ENCODE measurements around the gene DHX57.
"Not testable (repeated sequence)": the region's sequence is repeated elsewhere in the genome, so short reads cannot be mapped to it uniquely, and the experiment has no call there.

The DHX57 gene

DNA sequence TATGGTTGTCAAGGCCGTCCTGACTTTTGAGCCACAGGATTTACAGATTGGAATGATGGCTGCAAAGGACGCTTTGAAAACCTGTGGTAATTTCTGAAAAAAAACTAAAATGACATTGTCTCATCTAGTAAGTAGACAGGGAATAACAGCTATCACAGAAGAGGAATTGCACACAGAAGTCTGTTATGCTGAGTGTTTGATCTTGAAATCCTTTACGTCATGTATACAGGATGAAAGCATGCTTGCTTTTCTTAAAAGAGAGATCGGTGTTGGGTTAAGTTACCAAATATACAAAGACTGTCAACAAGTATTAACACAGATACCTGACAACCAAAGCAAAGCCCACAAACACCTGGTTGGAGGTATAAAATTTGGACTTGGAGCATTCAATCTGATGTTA, 112.0 kb downstream of the DHX57 start:
- DNase-seq, result no peak
- intact Hi-C loops (cut with DNase I), result no loop called here

DNA sequence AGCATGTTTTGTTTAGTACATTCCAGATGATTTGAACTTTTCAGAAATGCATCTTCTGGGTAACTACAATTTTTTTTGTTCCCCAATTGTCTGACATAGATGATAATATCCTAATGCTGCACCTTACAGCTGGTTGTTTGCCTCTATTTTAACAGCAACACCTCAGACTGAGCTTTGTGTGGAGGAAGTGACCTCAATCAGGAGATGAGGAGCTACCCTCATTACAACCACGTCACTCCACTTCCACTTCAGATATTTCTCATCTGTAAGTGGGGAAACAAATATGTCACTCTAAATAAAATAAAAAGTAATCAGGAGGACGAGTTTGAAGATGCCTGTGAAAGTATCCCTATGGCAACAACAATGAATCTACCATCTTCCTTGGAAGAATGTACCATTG, 112.5 kb downstream of the DHX57 start:
- intact Hi-C loops (cut with DNase I), result no loop called here
- DNase-seq, result no peak

DNA sequence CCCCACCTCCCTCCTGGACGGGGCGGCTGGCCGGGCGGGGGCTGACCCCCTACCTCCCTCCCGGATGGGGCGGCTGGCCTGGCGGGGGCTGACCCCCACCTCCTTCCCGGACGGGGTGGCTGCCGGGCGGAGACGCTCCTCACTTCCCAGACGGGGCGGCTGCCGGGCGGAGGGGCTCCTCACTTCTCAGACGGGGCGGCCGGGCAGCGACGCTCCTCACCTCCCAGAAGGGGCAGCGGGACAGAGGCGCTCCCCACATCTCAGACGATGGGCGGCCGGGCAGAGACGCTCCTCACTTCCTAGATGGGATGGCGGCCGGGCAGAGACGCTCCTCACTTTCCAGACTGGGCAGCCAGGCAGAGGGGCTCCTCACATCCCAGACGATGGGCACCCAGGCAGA, 119.8 kb downstream of the DHX57 start:
- DNase-seq; intact Hi-C loops (cut with DNase I): not testable (repeated sequence)

DNA sequence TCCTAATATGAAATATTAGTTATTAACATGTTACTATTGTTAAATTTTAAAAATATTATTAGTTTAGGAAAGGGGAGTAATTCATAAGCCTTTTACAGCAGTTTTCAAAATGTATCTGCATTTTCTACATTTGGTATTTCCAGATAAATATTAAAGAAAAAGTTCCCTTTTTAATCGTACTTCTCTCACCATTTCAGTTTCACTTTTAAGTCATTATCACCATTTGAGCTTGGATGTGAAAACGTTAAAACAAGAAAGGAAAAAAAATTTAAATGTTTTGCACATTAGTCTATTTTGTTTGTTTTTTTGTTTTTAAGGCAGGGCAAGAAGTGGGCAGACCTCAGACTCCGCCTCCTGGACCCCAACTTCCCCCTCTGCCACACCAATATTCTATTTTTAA, 121.2 kb downstream of the DHX57 start:
- no peak for DNase-seq
- intact Hi-C loops (cut with DNase I), result no loop called here

DNA sequence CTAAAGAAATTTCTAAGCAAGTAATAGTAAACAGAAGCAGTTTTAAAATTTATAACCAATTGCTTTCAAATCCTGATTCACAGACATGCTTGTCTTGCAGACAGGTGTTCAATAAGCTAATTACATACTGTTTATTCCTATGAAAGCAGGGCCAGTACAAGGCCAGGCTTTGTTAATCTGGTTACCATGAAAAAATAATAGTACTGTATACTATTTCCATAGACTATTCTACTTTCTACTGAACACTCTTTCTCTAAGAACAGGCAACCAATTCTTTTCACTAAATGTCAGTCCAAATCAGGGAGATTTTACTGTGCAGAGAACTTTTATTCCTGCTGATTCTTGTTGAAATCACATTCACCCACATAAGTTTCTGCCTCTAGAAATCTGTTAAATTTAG, 121.7 kb downstream of the DHX57 start:
- no peak for DNase-seq
- intact Hi-C loops (cut with DNase I), result no loop called here

DNA sequence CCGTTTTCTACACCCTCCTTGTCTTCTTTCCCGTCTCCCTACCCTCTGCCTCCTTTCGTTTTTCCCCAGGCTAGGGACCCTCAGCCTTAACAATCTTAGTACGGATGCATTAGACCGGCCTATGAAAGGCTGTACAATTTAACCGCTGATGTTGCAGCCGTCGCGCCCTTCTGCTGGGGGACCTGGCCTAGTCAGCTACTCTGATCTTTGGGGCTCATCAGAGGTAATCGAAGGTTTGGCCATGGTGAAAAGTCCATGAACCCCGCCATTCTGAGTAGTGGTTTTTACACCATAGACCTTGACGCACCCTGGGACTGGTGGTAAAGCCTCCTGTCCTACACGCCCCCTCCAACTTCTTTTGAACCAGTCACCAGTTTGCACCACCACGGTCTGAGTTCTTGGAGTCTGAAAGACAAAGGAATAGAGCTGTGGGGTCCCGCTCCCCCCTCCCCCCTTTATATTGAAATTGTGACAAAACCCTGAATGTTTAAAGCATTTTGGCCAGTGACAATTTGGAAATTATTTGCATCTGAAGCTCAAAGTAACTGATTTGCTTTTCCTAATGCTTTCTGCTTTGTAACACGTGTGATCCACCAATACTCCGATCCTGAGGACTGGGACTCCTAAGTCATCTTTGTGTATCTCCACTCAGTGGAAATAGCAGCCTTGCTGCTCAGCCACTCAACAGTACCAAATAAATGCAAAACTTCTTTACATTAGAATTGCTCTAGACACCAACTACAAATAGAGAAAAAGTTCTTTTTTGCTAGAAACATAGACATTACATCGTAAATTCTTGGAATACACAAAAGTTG, 123.9 kb downstream of the DHX57 start:
- peak in 4 of 42 donors; percentile 17 to 54 (median 17) for DNase-seq
- intact Hi-C loops (cut with DNase I), result loop anchor here (2.0 kb wide), 1 partner anchor 149 kb away; the partner anchor contains the start of gene HNRNPLL

DNA sequence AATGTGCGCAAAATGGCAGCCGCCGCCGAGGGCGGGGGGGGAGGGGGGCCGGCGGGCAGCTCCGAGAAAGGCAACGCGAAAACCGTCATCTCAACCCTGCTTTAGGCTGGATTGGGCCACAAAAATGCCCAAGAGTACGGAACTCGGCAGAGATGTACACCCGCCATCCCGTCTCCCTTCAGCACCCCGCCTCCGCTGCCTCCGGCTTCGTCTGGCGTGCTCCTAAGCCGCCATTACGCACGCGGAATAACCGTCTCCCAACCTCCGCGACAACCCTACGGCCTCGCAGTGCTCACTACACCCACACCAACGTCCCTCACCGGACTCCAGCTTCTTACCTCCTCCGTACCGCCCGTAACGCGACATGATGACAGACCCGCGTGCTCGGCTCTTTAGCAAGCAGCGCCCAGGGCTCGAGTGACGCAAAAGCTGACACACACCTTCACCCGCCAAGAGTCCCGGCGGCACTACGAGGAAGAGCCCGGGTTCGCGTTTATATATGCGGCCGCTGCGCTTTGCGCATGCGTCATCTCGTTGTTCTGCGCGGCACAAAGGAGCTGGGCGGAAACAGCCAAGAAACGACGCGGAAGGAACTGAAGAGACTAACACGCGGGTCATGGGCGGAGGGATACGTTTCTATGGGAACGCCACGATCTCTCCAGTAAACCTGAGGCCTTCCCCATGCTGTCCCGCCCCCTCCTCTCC, 124.7 kb downstream of the DHX57 start, which contains the start of gene SRSF7:
Gene SRSF7, minus strand, starts transcription at position 471 of the 705 bp plus-strand sequence. Its CDS starts 105 bp downstream, at position 366.
- intact Hi-C loops (cut with DNase I), result loop anchor here (2.0 kb wide), 1 partner anchor 148 kb away; the partner anchor contains the start of gene HNRNPLL
- DNase-seq, result peak; percentile 92 to 99 (median 97)

DNA sequence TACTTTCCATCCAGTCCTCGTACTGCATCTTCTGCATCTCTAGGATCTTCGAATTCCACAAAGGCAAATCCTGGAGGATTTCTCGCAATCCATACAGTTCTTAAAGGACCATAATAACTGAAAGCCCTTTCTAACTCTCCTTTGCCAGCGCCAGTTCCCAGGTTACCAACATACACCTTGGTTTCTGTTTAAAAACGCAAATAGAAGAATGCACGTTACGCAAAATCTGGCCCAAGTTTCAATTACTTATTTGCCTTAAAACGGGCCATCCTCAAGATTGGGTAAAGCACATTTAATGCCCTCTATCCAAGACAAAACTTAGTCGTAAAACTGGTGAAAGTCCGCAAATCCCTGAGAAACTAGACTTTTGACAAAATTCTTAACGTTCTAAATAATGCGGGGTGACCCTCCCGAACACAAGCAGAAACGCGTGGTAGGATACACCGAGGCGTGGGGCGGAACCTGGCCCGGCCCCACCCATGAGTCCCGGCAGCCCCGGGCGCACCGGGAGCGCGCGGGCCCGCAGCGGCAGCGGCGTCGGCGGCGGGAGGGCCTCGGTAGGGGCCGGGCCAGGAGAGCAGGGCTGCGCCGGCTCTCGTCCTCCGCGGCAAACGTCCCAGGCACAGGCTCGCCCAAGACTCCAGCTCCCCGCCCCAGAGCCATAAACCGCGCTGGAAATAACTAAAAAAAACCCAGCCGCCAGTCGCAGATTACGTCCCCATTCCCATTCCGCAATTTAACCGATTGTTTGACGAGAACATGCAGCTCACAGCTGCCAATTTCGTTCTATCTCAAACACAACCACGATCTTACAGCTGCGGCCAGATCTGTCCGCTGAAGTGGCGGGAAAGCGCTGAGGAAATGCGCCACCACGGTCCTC, 125.5 kb downstream of the DHX57 start:
- intact Hi-C loops (cut with DNase I), result loop anchor here (2.0 kb wide), 1 partner anchor 147 kb away; the partner anchor contains the start of gene HNRNPLL

DNA sequence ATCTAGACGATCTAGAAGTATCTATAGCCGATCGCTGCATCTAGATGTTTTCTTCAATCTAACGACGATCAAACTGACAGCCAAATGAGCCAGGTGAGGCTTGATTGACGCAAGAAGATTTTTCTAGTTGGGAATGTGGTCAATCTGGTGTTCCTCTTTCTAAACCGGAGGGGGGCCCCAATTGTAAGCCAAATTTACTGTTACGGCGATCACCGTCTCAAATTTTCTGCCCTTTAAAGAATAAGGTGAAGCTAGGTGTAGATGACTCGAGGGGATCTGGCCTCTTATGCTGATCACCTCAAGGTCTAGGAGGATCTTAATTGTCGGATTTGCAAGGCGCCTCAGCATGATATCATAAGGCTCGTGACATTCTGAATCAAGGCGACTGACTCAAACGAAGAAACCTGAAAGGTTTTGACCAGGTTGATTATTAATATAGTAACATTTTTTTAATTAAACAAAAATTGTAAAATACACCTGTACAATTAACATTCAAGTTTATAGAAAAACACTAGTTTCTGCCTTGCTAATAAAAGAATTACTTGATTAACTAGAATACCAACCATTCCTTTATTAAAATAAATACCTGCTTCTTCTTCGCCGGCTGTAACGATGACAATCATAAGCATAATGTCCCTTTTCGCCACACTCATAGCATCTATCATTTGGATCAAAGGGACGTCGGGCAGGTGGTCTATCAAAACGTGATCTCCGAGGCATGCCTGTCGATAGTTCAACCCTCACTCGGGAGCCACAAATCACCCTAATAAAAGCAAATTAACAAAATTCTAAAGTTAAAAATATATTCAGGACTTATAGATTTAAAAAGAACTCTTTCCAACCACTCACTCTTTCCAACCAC, 126.6 kb downstream of the DHX57 start:
- intact Hi-C loops (cut with DNase I), result no loop called here
- DNase-seq, result no peak

More for the DNA sequence above, 125.5 kb downstream of the DHX57 start:
- peak in 41 of 42 donors; percentile 40 to 83 (median 66) for DNase-seq

DNA sequence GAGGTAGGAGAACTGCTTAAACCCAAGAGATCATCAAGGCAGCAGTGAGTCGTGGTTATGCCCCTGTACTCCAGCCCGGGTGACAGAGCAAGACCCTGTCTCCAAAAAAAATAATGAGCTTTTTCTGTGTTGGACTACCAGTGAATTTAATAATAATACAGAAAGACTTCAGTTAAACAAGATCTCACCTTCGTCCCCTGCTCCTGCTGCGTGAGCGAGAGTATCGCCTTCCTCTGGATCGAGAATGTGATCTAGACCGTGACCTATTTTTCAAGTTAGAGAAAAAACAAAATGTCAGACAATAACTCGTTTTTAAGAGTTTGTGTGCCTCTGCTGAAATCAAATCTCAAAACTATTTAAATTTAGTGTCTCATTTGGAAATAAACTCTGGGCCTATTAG, 127.3 kb downstream of the DHX57 start:
- intact Hi-C loops (cut with DNase I), result no loop called here
- DNase-seq, result no peak

DNA sequence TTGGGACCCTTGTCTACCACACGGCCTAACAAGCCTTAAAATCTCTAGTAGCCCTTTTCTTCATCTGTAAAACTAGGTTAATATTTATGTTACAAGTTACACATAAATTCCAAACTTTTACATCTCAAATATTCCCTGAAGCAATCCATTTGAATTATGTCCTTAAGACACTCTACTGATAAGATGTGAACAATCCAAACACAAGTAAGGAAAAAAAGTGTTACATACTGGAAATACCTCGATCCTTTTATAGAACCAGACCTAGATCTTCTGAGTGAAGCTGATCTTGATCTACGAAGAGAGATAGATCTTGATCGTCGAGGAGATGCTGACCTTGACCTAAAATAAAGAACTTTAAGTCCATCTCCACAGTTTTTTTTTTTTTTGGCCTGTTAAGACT, 127.9 kb downstream of the DHX57 start:
- no peak for DNase-seq
- intact Hi-C loops (cut with DNase I), result no loop called here

Data from head of caudate nucleus (tissue), 42 donors.